ENCODE results near the gene TP53TG5. TPM values are rescaled to one million over a fixed set of nuclear protein-coding genes. Genes with fewer than 3 reads are reported as not detected.
"Not testable (repeated sequence)": the region's sequence is repeated elsewhere in the genome, so short reads cannot be mapped to it uniquely, and the experiment has no call there.

The TP53TG5 gene
- total RNA-seq, 4 donors from 2014 or later, result 1.9 TPM; not detected in 3

GRCh38 chr20:45355209-45356084 lies 22.7 kb downstream of the TP53TG5 start:
- Histone ChIP-seq H3K36me3 (no peaks in the 10 kb centered on the region), H3K4me3 (no peak overlapping the region), H3K27ac (peak overlapping the region; percentile 45 to 60), H3K4me1 (peaks cover 0 to 5% of the 10 kb centered on the region in 2 donors), H3K9me3 (no peaks in the 10 kb centered on the region), H3K27me3 (no peaks in the 10 kb centered on the region)
- no peak for DNase-seq
- TF ChIP-seq CTCF (IDR thresholded peaks at IDR 0.05) (no peak), POLR2A (IDR thresholded peaks at IDR 0.05) (no peak)
- intact Hi-C loops (cut with DNase I; ENCODE audit: low total_unique reads), result no loop called here

GRCh38 chr20:45354423-45355208 lies 23.5 kb downstream of the TP53TG5 start:
- H3K36me3 ChIP-seq, result no peaks in the 10 kb centered on the region
- TF ChIP-seq POLR2A (IDR thresholded peaks at IDR 0.05) (no peak), CTCF (IDR thresholded peaks at IDR 0.05) (no peak)
- intact Hi-C loops (cut with DNase I; ENCODE audit: low total_unique reads), result no loop called here
- peaks cover 0 to 5% of the 10 kb centered on the region in 2 donors for H3K4me1 ChIP-seq
- DNase-seq, result no peak
- no peaks in the 10 kb centered on the region for H3K9me3 ChIP-seq
- H3K27me3 ChIP-seq, result no peaks in the 10 kb centered on the region
- H3K27ac ChIP-seq, result peak overlapping the region; percentile 45 to 60
- H3K4me3 ChIP-seq, result no peak overlapping the region

- Histone ChIP-seq H3K4me1 (peaks cover 0 to 1% of the 10 kb centered on the region in 2 donors), H3K9me3 (no peaks in the 10 kb centered on the region), H3K27me3 (no peaks in the 10 kb centered on the region), H3K27ac (no peak overlapping the region), H3K4me3 (no peak overlapping the region), H3K36me3 (no peaks in the 10 kb centered on the region)
- TF ChIP-seq POLR2A (IDR thresholded peaks at IDR 0.05), result no peak
- TF ChIP-seq CTCF (IDR thresholded peaks at IDR 0.05), result no peak
- DNase-seq, result no peak
- intact Hi-C loops (cut with DNase I; ENCODE audit: low total_unique reads), result no loop called here
These were observed 24.4 kb downstream of the TP53TG5 start for GRCh38 chr20:45353746-45354145.

GRCh38 chr20:45352729-45353128 lies 25.4 kb downstream of the TP53TG5 start:
- no peak for TF ChIP-seq CTCF (IDR thresholded peaks at IDR 0.05)
- TF ChIP-seq POLR2A (IDR thresholded peaks at IDR 0.05), result no peak
- H3K4me1 ChIP-seq, result no peaks in the 10 kb centered on the region
- no peaks in the 10 kb centered on the region for H3K36me3 ChIP-seq
- H3K4me3 ChIP-seq, result no peak overlapping the region
- intact Hi-C loops (cut with DNase I; ENCODE audit: low total_unique reads), result no loop called here
- H3K9me3 ChIP-seq, result no peaks in the 10 kb centered on the region
- DNase-seq, result no peak
- H3K27ac ChIP-seq, result no peak overlapping the region
- H3K27me3 ChIP-seq, result no peaks in the 10 kb centered on the region

GRCh38 chr20:45350795-45351194 lies 27.3 kb downstream of the TP53TG5 start:
- H3K27ac ChIP-seq; DNase-seq; H3K9me3 ChIP-seq; H3K27me3 ChIP-seq; H3K4me1 ChIP-seq; intact Hi-C loops (cut with DNase I; ENCODE audit: low total_unique reads); H3K36me3 ChIP-seq; H3K4me3 ChIP-seq: not testable (repeated sequence)

All from uterus (tissue), 4 donors.